Measurements from ENCODE around the gene DDX50.

GRCh38 chr10:68981074-68981473 lies 80.0 kb downstream of the DDX50 start:
- TF ChIP-seq, protein P1, sequence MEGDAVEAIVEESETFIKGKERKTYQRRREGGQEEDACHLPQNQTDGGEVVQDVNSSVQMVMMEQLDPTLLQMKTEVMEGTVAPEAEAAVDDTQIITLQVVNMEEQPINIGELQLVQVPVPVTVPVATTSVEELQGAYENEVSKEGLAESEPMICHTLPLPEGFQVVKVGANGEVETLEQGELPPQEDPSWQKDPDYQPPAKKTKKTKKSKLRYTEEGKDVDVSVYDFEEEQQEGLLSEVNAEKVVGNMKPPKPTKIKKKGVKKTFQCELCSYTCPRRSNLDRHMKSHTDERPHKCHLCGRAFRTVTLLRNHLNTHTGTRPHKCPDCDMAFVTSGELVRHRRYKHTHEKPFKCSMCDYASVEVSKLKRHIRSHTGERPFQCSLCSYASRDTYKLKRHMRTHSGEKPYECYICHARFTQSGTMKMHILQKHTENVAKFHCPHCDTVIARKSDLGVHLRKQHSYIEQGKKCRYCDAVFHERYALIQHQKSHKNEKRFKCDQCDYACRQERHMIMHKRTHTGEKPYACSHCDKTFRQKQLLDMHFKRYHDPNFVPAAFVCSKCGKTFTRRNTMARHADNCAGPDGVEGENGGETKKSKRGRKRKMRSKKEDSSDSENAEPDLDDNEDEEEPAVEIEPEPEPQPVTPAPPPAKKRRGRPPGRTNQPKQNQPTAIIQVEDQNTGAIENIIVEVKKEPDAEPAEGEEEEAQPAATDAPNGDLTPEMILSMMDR (IDR thresholded peaks at IDR 0.05) = no peak
- no peak for TF ChIP-seq POLR2A (IDR thresholded peaks at IDR 0.05)

Data from heart left ventricle (tissue), 13 donors.